ENCODE data around the gene SKIC8. TPM values are rescaled to one million over a fixed set of nuclear protein-coding genes. Genes with fewer than 3 reads are reported as not detected.
A peak's percentile ranks its signal among the peaks of the same experiment; 100 is the strongest.

SKIC8 gene
- 54.3 and 57.3 TPM in 2 replicates for total RNA-seq

DNA sequence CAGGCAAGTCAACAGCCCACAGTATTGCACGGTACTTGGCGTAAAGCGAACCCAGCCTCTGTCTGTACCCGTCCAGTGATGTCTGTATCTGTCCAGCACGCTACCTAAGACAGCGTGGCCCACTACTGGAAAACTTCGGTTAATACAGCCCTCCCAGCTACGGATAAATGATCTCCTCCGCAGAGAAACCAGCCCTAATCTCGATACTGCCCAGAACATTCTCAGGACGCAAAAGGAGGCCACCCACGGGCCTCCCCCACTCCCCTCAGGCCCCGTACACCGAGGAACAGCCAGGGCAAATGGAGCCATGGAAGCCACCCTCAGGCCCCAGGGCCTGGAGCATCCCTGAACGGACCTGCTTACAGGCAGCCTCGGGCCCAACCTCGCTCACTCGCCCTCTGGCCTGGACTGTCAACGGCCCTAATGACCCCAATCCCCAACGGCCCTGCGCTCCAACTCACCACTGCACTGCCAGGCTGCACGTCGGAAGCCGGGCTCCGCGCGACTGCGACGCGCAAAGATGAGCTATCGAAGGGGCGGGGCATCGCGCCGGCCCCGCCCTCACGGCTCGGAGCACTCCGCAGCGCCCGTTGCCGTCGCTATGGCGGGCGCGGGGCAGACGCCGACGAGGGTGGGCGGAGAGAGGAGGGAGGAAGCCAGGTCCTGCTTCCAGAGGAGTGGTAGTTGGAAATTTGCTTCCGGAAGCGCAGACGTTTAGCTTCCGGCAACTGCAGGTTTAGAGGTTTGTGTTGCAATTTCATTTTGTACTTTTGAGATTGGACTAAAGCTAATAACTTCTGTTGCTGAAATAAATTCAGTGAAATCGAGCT lies at the start of gene SKIC8:
Gene SKIC8 (minus strand): TSS at position 509 of the 830 bp plus-strand sequence. CDS start 3,923 bp downstream, outside the sequence.
- no peaks in the 10 kb centered on the region for H3K36me3 Mint-ChIP-seq (ENCODE audit: low read depth)
- H3K4me1 Mint-ChIP-seq (ENCODE audit: low read depth), result peaks cover 31% of the 10 kb centered on the region
- intact Hi-C loops (cut with micrococcal nuclease), result loop anchor here (1.0 to 5.0 kb wide), 5 partner anchors 33 to 241 kb away; partner anchors contain the start of genes IDH3A and PSMA4
- peak within 1 kb of the TSS; percentile 96 for H3K4me3 Mint-ChIP-seq
- peak; percentile 90 for DNase-seq (ENCODE audit: low spot score)
- peaks cover 3% of the 10 kb centered on the region for H3K27me3 Mint-ChIP-seq (ENCODE audit: insufficient read depth)
- H3K27ac Mint-ChIP-seq, result peak within 1 kb of the TSS; percentile 94
- no peaks in the 10 kb centered on the region for H3K9me3 Mint-ChIP-seq

DNA sequence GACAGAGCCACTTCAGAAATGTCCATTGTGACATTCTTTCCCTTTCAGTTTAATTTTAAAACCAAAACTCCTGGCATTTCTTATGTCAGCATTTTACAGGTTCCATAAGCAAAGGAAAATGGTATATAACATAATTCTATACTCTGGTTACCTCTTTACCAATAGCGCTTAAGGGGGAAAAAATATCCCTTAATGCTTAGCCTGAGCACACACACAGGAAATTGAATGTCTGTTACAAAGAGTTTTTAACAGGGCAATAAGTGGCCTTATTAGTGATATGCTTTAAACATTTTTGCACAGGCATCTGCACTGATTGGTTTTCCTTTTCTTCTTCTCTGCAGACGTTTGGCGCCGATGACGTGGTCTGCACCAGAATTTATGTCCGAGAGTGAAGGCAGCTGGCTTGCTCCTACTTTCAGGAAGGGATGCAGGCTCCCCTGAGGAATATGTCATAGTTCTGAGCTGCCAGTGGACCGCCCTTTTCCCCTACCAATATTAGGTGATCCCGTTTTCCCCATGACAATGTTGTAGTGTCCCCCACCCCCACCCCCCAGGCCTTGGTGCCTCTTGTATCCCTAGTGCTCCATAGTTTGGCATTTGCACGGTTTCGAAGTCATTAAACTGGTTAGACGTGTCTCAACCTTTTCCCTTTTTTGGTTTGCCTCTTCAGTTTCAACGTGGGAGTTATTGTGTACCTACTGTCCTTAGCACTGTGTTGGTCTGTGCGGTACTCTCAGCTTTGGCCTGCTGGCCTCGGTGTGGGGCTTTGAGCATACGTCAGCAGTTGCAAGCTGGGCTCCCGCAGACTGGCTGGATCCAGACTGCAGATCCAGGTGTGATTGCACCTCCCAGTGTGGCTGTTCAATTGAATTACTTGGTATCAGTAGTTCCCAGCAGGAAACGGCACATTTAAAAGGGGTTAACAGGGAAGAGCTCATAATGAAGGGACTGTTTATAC lies 48.5 kb upstream of the SKIC8 start:
- intact Hi-C loops (cut with micrococcal nuclease), result loop anchor here (10.0 kb wide), 1 partner anchor 937 kb away; the partner anchor contains the start of gene ANKRD34C
- Mint-ChIP-seq H3K27ac (no peak overlapping the region), H3K4me1 (ENCODE audit: low read depth) (no peaks in the 10 kb centered on the region), H3K9me3 (no peaks in the 10 kb centered on the region), H3K27me3 (ENCODE audit: insufficient read depth) (peaks cover 8% of the 10 kb centered on the region), H3K36me3 (ENCODE audit: low read depth) (no peaks in the 10 kb centered on the region), H3K4me3 (no peak overlapping the region)
- DNase-seq (ENCODE audit: low spot score), result no peak

DNA sequence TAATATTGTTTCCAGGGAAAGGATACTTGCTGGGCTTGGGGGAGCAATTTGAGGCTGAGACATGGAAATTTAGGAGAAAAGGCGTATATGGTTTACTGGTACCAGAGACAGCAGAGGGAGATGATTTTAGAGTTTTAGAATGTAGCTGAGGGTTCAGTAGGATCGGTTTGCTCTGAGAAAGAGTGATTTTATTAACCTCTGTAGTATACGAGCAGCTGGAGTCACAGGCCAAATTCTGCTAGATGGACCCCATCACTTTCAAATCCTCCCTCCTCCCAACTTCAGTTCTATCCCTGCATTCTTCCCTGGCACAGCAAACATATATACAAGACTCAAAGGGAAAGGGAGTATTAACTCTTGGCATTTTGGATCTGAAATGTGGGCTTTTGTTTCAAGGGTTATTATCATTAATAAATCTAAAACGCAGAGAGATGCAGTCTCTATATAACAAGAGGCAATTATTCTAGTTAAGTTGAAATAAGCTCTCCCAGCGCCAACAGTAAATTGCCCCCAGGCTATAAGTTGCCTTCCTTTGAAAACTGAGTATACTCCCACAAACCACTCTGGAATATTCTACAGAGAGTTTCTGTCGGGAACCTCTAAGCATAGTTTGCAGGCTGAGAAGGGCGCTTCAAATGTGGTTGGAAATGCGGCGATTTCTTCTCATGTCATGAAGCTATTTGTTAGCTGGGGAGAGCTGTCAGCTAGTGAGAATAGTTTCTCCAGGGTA lies 46.2 kb upstream of the SKIC8 start:
- no peaks in the 10 kb centered on the region for H3K36me3 Mint-ChIP-seq (ENCODE audit: low read depth)
- no peaks in the 10 kb centered on the region for H3K9me3 Mint-ChIP-seq
- intact Hi-C loops (cut with micrococcal nuclease), result loop anchor here (10.0 kb wide), 1 partner anchor 939 kb away; the partner anchor contains the start of gene ANKRD34C
- H3K4me1 Mint-ChIP-seq (ENCODE audit: low read depth), result no peaks in the 10 kb centered on the region
- DNase-seq (ENCODE audit: low spot score), result no peak
- no peak overlapping the region for H3K27ac Mint-ChIP-seq
- H3K27me3 Mint-ChIP-seq (ENCODE audit: insufficient read depth), result peaks cover 30% of the 10 kb centered on the region
- H3K4me3 Mint-ChIP-seq, result no peak overlapping the region

DNA sequence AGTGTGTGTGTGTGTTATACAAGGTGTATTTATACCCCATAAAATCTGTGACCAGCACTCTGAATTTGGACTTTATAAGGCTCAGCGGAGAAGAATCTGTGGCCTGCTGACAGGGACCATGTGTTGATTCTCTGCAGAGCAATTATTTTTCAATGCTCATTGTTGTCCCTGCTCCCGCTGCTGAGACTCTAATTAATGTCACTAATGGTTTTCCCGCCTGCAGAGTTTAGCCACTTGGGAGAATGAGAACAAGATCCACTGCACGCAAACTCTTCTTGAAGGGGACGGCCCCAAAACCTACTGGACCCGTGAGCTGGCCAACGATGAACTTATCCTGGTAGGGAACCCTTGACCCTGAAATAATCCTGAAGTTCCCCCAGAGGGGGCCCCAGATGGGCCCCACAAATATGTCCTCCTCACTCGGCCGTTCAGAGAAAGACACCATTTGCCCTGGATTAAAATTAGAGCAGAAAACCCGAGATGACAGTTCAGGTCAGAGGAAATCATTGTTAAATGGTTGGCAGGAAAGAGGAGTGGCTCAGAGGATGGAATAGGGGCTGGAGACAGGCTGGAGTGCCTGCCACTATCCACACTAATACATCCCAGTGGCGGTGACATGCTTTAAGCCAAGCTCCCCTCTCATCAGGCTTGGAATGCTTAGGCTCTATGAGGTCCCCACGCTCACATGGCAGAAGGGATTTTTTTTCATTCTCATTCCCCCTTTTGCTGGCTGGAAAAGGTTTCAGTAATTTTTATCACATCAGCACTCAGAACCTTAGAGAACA lies 44.1 kb upstream of the SKIC8 start:
- Mint-ChIP-seq H3K27me3 (ENCODE audit: insufficient read depth) (peaks cover 49% of the 10 kb centered on the region), H3K36me3 (ENCODE audit: low read depth) (no peaks in the 10 kb centered on the region)
- intact Hi-C loops (cut with micrococcal nuclease), result loop anchor here (10.0 kb wide), 1 partner anchor 941 kb away; the partner anchor contains the start of gene ANKRD34C

DNA sequence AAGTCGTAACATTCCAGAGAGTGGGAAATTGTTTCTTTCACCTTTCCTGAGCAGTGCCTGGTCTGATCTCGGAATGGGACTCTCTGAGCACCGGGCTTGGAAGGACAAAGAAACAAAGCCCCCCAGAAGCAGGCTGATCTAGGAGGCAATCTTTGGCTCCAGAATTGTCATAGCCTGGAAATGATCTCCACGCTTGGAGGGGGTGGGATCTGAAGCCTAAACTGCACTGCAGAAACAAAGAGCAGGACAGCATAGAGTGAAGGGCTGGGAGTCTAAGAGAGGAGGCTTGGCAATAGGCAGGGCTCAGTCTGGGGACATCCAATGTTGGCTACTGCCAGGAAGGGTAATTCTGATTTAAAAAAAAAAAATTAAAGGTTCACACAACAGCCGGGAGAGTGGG lies 42.6 kb upstream of the SKIC8 start:
- Mint-ChIP-seq H3K9me3 (no peaks in the 10 kb centered on the region), H3K36me3 (ENCODE audit: low read depth) (no peaks in the 10 kb centered on the region), H3K4me3 (no peak overlapping the region), H3K27ac (no peak overlapping the region), H3K4me1 (ENCODE audit: low read depth) (no peaks in the 10 kb centered on the region), H3K27me3 (ENCODE audit: insufficient read depth) (peaks cover 53% of the 10 kb centered on the region)
- no peak for DNase-seq (ENCODE audit: low spot score)
- intact Hi-C loops (cut with micrococcal nuclease), result loop anchor here (10.0 kb wide), 1 partner anchor 943 kb away; the partner anchor contains the start of gene ANKRD34C

More for the DNA sequence above, 44.1 kb upstream of the SKIC8 start:
- no peaks in the 10 kb centered on the region for H3K4me1 Mint-ChIP-seq (ENCODE audit: low read depth)
- H3K27ac Mint-ChIP-seq, result no peak overlapping the region
- DNase-seq (ENCODE audit: low spot score), result no peak
- H3K4me3 Mint-ChIP-seq, result no peak overlapping the region
- no peaks in the 10 kb centered on the region for H3K9me3 Mint-ChIP-seq

DNA sequence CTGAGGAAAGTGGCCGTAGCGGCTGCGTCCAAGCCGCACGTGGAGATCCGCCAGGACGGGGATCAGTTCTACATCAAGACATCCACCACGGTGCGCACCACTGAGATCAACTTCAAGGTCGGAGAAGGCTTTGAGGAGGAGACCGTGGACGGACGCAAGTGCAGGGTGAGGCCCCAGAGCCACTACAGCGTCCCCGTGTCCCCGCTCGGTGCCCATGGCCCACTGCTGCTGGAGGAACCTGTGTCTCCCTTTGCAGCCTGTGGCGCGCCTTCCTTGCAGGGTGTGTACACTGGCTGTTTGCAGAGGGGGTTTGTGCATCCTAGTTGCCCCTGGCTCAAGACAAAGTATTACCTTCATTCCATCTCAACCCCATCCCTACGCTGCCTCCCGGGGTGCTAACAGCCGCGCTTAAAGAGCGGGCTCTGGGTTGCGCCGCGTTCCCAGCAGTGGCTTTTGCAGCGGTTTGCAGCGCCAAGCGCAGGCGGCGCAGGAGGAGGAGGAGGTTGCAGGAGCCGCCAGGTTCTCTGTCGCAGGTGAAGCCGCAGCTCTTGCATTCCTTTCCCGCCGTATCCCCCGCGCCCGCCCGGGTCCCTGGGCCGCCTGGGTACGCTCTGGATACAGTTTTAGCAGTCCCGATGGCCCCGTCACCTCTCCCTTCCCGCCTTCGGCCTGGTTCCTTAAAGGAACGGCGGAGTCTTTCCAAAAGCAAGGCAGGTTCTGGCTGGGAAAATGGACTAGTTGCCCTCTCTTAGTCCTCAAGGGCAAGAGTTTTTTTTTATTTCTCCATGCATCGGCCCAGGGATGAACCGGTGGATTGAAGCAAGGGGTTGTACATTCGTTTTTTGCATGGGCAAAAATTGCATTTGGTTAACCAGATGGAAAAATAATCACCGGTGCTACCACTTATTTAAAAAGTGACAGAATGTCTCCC lies 41.9 kb upstream of the SKIC8 start:
- Mint-ChIP-seq H3K9me3 (no peaks in the 10 kb centered on the region), H3K4me3 (no peak overlapping the region), H3K4me1 (ENCODE audit: low read depth) (no peaks in the 10 kb centered on the region), H3K27ac (no peak overlapping the region), H3K27me3 (ENCODE audit: insufficient read depth) (peaks cover 53% of the 10 kb centered on the region), H3K36me3 (ENCODE audit: low read depth) (no peaks in the 10 kb centered on the region)
- intact Hi-C loops (cut with micrococcal nuclease), result loop anchor here (10.0 kb wide), 1 partner anchor 943 kb away; the partner anchor contains the start of gene ANKRD34C
- no peak for DNase-seq (ENCODE audit: low spot score)

DNA sequence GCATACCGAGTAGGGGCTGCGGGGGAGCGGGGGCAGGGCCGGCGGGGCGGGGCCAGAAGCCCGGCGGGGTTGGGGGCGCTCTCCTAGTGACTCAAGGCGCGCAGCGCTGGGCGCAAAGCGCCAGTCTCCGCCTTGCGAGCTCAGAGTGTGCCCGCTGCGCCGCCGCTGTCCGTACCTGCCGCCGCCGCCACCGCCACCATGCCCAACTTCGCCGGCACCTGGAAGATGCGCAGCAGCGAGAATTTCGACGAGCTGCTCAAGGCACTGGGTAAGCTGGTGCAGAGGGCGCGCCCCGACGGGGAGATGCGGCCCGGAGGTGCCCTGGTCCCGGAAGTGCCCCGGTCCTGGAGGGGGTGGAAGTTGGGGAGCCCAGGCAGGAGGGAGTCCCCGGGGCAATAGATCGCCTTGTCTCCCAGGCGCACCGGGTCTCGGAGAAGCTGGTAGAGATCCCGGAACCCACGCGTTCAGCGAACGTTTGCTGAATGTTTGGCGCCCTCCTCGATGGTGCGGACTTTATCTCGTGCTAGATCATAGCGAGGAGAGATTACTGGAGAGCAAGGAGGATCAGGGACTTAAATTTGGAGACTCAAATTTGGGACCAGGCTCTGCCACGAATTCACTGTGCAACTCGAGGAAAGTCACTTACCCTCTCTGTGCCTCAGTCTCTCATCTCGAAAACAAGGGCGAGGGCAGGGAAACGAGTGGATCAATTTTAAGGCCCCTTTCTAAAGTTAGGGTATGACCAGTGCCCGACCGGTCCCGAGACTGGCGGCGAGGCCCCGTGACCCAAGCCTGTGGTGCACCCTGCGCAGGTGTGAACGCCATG lies 41.0 kb upstream of the SKIC8 start, which contains the start of gene CRABP1:
Gene CRABP1 (plus strand): TSS at position 123 of the 826 bp plus-strand sequence. CDS start 76 bp downstream, at position 199.
- Mint-ChIP-seq H3K36me3 (ENCODE audit: low read depth) (no peaks in the 10 kb centered on the region), H3K27me3 (ENCODE audit: insufficient read depth) (peaks cover 53% of the 10 kb centered on the region), H3K4me1 (ENCODE audit: low read depth) (no peaks in the 10 kb centered on the region), H3K4me3 (no peak within 1 kb of the TSS), H3K27ac (no peak within 1 kb of the TSS), H3K9me3 (no peaks in the 10 kb centered on the region)
- no peak for DNase-seq (ENCODE audit: low spot score)
- intact Hi-C loops (cut with micrococcal nuclease), result loop anchor here (10.0 kb wide), 1 partner anchor 944 kb away; the partner anchor contains the start of gene ANKRD34C

DNA sequence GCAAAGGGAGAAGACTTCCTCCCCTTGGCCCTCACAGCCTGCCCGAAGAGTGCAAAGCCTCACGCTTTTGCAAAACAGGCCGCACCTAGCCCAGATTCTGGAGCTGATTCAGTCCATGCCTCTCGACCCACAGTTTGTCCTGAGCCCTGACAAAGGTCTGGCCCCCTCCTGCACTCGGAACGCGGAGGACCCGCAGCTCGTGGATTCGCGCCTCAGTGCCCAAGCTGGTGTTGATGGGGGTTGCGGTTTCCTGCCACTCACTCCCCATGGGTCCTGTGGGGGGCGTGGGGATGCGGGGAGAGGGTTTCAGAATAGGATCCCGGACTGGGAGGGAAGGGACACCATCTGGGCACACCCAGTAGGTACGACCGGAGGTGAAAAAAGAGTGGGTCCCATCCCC lies 40.1 kb upstream of the SKIC8 start:
- Mint-ChIP-seq H3K27ac (no peak overlapping the region), H3K4me1 (ENCODE audit: low read depth) (no peaks in the 10 kb centered on the region), H3K4me3 (no peak overlapping the region), H3K27me3 (ENCODE audit: insufficient read depth) (peaks cover 51% of the 10 kb centered on the region), H3K36me3 (ENCODE audit: low read depth) (no peaks in the 10 kb centered on the region), H3K9me3 (no peaks in the 10 kb centered on the region)
- no peak for DNase-seq (ENCODE audit: low spot score)
- intact Hi-C loops (cut with micrococcal nuclease), result no loop called here

DNA sequence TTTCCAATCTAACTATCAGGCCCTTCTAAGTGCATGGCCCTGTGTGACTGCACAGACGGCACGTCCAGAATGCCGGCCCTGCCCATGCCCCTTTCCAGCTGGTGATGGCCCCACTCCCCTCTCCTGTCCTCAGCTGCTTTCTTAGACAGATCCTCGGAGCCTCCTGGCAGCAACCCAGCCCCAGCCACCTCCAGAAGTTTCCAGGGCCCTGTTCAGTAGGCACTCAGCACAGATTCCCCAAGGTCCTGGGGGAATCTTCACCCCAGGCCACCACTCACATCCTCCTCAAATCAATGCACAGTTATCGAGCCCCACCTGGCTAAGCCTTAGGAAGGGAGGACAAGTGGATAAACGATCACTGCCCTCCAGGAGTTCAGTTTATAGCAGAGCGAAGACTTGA lies 39.4 kb upstream of the SKIC8 start:
- H3K4me1 Mint-ChIP-seq (ENCODE audit: low read depth), result no peaks in the 10 kb centered on the region
- no peak for DNase-seq (ENCODE audit: low spot score)
- H3K36me3 Mint-ChIP-seq (ENCODE audit: low read depth), result no peaks in the 10 kb centered on the region
- no peaks in the 10 kb centered on the region for H3K9me3 Mint-ChIP-seq
- no peak overlapping the region for H3K4me3 Mint-ChIP-seq
- no peak overlapping the region for H3K27ac Mint-ChIP-seq
- intact Hi-C loops (cut with micrococcal nuclease), result no loop called here
- peaks cover 51% of the 10 kb centered on the region for H3K27me3 Mint-ChIP-seq (ENCODE audit: insufficient read depth)

DNA sequence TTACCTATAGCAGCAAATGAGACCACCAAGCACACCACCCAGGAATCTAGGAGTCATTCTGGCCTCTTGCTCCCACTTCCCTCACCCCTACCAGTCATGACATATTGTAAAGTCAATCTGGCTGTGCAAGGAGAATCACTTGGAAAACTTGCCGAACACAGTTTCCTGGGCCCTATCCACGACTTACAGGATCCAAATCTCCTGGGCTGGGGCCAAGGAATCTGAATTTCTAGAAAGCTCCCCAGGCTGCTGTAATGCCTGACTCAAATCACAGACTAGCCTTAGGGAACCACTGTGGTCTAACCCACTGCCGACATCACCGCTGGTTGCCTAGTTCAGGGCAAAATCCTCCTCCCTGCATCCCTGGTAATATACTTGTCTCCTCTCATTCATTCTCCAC lies 36.6 kb upstream of the SKIC8 start:
- no peaks in the 10 kb centered on the region for H3K9me3 Mint-ChIP-seq

More for the DNA sequence above, 36.6 kb upstream of the SKIC8 start:
- H3K36me3 Mint-ChIP-seq (ENCODE audit: low read depth), result no peaks in the 10 kb centered on the region
- H3K4me1 Mint-ChIP-seq (ENCODE audit: low read depth), result no peaks in the 10 kb centered on the region
- H3K27me3 Mint-ChIP-seq (ENCODE audit: insufficient read depth), result peaks cover 33% of the 10 kb centered on the region
- no peak overlapping the region for H3K27ac Mint-ChIP-seq
- DNase-seq (ENCODE audit: low spot score), result no peak
- intact Hi-C loops (cut with micrococcal nuclease), result no loop called here
- no peak overlapping the region for H3K4me3 Mint-ChIP-seq

Measured in activated T-helper 1 cell treated with anti-CD3 and anti-CD28 coated beads, Interleukin-12 subunit alpha, Interleukin-12 subunit beta, Interleukin-2, Interleukin-4 antibody, amounts not matched to agents 30 ng/mL and 10 ng/mL and 1 ng/mL, durations not matched to agents 14 hours and 24 hours and 36 hours (primary cell).